HepG2 (cell line): ENCODE measurements around the gene AUH. TPM values are rescaled to one million over a fixed set of nuclear protein-coding genes. Genes with fewer than 3 reads are reported as not detected.

Experiments
- ATF4 ChIP-seq, 2 experiments: fragments of 450-650 bp in 1 of 2; sonication (generic) in 1 of 2; formaldehyde crosslinking; IDR thresholded peaks; 2 replicates each; pipeline versions ENCODE4 v1.5.0 to v1.8.0; 2020 to 2022; ENCODE audit warnings: mild to moderate bottlenecking in 1 of 2, missing genetic modification reagents in 1 of 2
- ATF7-NPFF ChIP-seq: sonication (generic); formaldehyde crosslinking; IDR thresholded peaks from 2 replicates; pipeline ENCODE4 v1.8.1; 2023; ENCODE audit warnings: mild to moderate bottlenecking, low read depth, missing genetic modification reagents, moderate library complexity
- DRAP1 ChIP-seq: IDR thresholded peaks from 2 replicates; pipeline ENCODE4 v1.6.1; 2016; ENCODE audit warnings: missing genetic modification reagents, missing compliant biosample characterization
- E2F2 ChIP-seq: sonication (generic); formaldehyde crosslinking; IDR thresholded peaks from 2 replicates; pipeline ENCODE4 v1.4.0; 2020; ENCODE audit warnings: missing genetic modification reagents, borderline replicate concordance
- EEA1 ChIP-seq: sonication (generic); formaldehyde crosslinking; IDR thresholded peaks from 2 replicates; pipeline ENCODE4 v1.5.1; 2020; ENCODE audit warnings: mild to moderate bottlenecking, missing genetic modification reagents, borderline replicate concordance
- JUND ChIP-seq: sonication (generic); formaldehyde crosslinking; IDR thresholded peaks from 2 replicates; pipeline ENCODE4 v1.8.0; 2022; ENCODE audit warnings: mild to moderate bottlenecking, missing genetic modification reagents
- KDM4B ChIP-seq: sonication (generic); formaldehyde crosslinking; IDR thresholded peaks from 2 replicates; pipeline ENCODE4 v1.4.0; 2020; ENCODE audit warnings: missing genetic modification reagents
- MED1 ChIP-seq: sonication (generic); formaldehyde crosslinking; IDR thresholded peaks from 2 replicates; pipeline ENCODE4 v1.4.0; 2020; ENCODE audit warnings: missing genetic modification reagents
- RBM22 ChIP-seq: fragments of 200-400 bp; formaldehyde crosslinking; optimal IDR thresholded peaks from 2 replicates; pipeline ENCODE3; 2017; ENCODE audit warnings: mild to moderate bottlenecking, low read length, moderate library complexity
- TFDP1 ChIP-seq: IDR thresholded peaks from 2 replicates; pipeline ENCODE4 v1.6.1; 2016; ENCODE audit warnings: missing compliant biosample characterization, missing genetic modification reagents, borderline replicate concordance
- TGIF2 ChIP-seq: IDR thresholded peaks from 2 replicates; pipeline ENCODE4 v1.6.1; 2016; ENCODE audit warnings: control low read depth, missing compliant biosample characterization
- ZBTB8A ChIP-seq: sonication (generic); formaldehyde crosslinking; IDR thresholded peaks from 2 replicates; pipeline ENCODE4 v1.4.0; 2020; ENCODE audit warnings: mild to moderate bottlenecking, low read depth, missing genetic modification reagents, borderline replicate concordance
- ZFP36L1 ChIP-seq: sonication (generic); formaldehyde crosslinking; IDR thresholded peaks from 2 replicates; pipeline ENCODE4 v1.8.0; 2022; ENCODE audit warnings: mild to moderate bottlenecking, missing genetic modification reagents, moderate library complexity
- ZNF12 ChIP-seq: sonication (generic); formaldehyde crosslinking; IDR thresholded peaks from 2 replicates; pipeline ENCODE4 v1.5.0; 2020; ENCODE audit warnings: missing genetic modification reagents
- ZNF547 ChIP-seq: sonication (generic); formaldehyde crosslinking; IDR thresholded peaks from 2 replicates; pipeline ENCODE4 v1.5.1; 2020; ENCODE audit warnings: mild to moderate bottlenecking, missing genetic modification reagents
- polyA plus RNA-seq, 8 experiments: library from polyadenylated mRNA; depleted of rRNA in 3 of 8; stranded (reverse) in 7 of 8; unstranded in 1 of 8; fragments of >200 nt; fragmentation: Illumina TruSeq in 4 of 8; extraction: Trizol in 4 of 8; gene quantifications; 2 replicates each; pipeline versions ENCODE4 v1.2.1 to v1.2.3, GENCODE V29; 2011 to 2016; ENCODE audit warnings: low read depth in 4 of 8, missing spikeins in 1 of 8, mixed read lengths in 1 of 8; ENCODE audit not compliant: insufficient read depth in 1 of 8
- total RNA-seq, 5 experiments: library from RNA; depleted of rRNA; stranded (reverse); fragments of >200 nt; fragmentation: Illumina TruSeq; extraction: Trizol; gene quantifications; 2 replicates each; pipeline ENCODE4 v1.2.3, GENCODE V29; 2016; ENCODE audit warnings: low read depth in 1 of 5
- TF ChIP-seq, protein P1 (sequence below): sonication (generic); formaldehyde crosslinking; IDR thresholded peaks from 2 replicates; pipeline ENCODE4 v1.4.0; 2020; ENCODE audit warnings: missing genetic modification reagents

AUH gene
- total and polyA plus RNA-seq, 2 of the 13 experiments (the other 11 are each of a cell fraction or from before 2014, with no cell fraction given): 25.8 to 31.9 TPM

GRCh38 chr9:91182429-91183225, 179.1 kb downstream of the AUH start (continued):
- TF ChIP-seq TFDP1 (CRISPR knock-in tag): no peak
- TF ChIP-seq MED1: peak; percentile 50; the same call in 1 of the 2 replicates
- peak; percentile 75 for TF ChIP-seq TGIF2 (CRISPR knock-in tag)
- no peak for TF ChIP-seq ZBTB8A
- 0 out of 2 replicates have a peak, but pooled peaks have one; percentile 14 for TF ChIP-seq JUND
- no peak for TF ChIP-seq ZFP36L1 (CRISPR knock-in tag)
- peak in 1 of 2 experiments; percentile 99; a peak in 2 of 4 replicates for TF ChIP-seq ATF4 (CRISPR knock-in tag; IDR thresholded peaks at IDR 0.05)
- TF ChIP-seq ATF7-NPFF (CRISPR knock-in tag): no peak
- TF ChIP-seq ZNF12 (CRISPR knock-in tag): peak; percentile 70; the same call in 1 of the 2 replicates
- no peak for TF ChIP-seq RBM22
- no peak for TF ChIP-seq E2F2
- TF ChIP-seq ZNF547: no peak
- TF ChIP-seq EEA1 (CRISPR knock-in tag): no peak
- TF ChIP-seq DRAP1 (CRISPR knock-in tag): no peak
- TF ChIP-seq KDM4B: no peak
- TF ChIP-seq, protein P1, sequence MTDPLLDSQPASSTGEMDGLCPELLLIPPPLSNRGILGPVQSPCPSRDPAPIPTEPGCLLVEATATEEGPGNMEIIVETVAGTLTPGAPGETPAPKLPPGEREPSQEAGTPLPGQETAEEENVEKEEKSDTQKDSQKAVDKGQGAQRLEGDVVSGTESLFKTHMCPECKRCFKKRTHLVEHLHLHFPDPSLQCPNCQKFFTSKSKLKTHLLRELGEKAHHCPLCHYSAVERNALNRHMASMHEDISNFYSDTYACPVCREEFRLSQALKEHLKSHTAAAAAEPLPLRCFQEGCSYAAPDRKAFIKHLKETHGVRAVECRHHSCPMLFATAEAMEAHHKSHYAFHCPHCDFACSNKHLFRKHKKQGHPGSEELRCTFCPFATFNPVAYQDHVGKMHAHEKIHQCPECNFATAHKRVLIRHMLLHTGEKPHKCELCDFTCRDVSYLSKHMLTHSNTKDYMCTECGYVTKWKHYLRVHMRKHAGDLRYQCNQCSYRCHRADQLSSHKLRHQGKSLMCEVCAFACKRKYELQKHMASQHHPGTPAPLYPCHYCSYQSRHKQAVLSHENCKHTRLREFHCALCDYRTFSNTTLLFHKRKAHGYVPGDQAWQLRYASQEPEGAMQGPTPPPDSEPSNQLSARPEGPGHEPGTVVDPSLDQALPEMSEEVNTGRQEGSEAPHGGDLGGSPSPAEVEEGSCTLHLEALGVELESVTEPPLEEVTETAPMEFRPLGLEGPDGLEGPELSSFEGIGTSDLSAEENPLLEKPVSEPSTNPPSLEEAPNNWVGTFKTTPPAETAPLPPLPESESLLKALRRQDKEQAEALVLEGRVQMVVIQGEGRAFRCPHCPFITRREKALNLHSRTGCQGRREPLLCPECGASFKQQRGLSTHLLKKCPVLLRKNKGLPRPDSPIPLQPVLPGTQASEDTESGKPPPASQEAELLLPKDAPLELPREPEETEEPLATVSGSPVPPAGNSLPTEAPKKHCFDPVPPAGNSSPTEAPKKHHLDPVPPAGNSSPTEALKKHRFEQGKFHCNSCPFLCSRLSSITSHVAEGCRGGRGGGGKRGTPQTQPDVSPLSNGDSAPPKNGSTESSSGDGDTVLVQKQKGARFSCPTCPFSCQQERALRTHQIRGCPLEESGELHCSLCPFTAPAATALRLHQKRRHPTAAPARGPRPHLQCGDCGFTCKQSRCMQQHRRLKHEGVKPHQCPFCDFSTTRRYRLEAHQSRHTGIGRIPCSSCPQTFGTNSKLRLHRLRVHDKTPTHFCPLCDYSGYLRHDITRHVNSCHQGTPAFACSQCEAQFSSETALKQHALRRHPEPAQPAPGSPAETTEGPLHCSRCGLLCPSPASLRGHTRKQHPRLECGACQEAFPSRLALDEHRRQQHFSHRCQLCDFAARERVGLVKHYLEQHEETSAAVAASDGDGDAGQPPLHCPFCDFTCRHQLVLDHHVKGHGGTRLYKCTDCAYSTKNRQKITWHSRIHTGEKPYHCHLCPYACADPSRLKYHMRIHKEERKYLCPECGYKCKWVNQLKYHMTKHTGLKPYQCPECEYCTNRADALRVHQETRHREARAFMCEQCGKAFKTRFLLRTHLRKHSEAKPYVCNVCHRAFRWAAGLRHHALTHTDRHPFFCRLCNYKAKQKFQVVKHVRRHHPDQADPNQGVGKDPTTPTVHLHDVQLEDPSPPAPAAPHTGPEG (CRISPR knock-in tag): no peak
